ENCODE data around the gene AMACR. TPM values are rescaled to one million over a fixed set of nuclear protein-coding genes. Genes with fewer than 3 reads are reported as not detected.

AMACR gene
- total and polyA plus RNA-seq, 2 experiments from 2014 or later: 6.7 to 12.6 TPM

- TF ChIP-seq ZNF462 (CRISPR knock-in tag; IDR thresholded peaks at IDR 0.05) (no peak), ZNF114 (CRISPR knock-in tag; IDR thresholded peaks at IDR 0.05) (no peak), REST (IDR thresholded peaks at IDR 0.05; ENCODE audit: unreplicated experiment) (no peak), JUNB (IDR thresholded peaks at IDR 0.05; ENCODE audit: unreplicated experiment) (no peak)
Observed at GRCh38 chr5:33984671-33985124, 23.2 kb downstream of the AMACR start, which contains the start of gene SLC45A2 (continued).

- Histone ChIP-seq H3K9me2 (ENCODE audit: insufficient read depth) (peaks cover 18% of the 10 kb centered on the region), H3K27me3 (ENCODE audit: insufficient read depth) (no peaks in the 10 kb centered on the region), H3K4me2 (no peak overlapping the region), H3K4me1 (ENCODE audit: insufficient read depth) (peaks cover 18% of the 10 kb centered on the region), H3K79me2 (replicated peaks; ENCODE audit: insufficient read depth) (no peaks in the 10 kb centered on the region), H4K20me1 (replicated peaks; ENCODE audit: insufficient read depth) (no peaks in the 10 kb centered on the region), H3F3A (replicated peaks; ENCODE audit: low read depth) (peaks cover 12% of the 10 kb centered on the region), H3K27ac (ENCODE audit: low read depth) (no peak overlapping the region), H3K4me3 (no peak overlapping the region), H3K36me3 (ENCODE audit: insufficient read depth) (no peaks in the 10 kb centered on the region; the same call in 1 of the 2 replicates), H2AFZ (no peak overlapping the region)
- Mint-ChIP-seq H3K4me1 (peaks cover 5% of the 10 kb centered on the region), H3K27ac (no peak overlapping the region), H3K36me3 (ENCODE audit: low read depth) (peaks cover 22% of the 10 kb centered on the region), H3K27me3 (ENCODE audit: insufficient read depth, low read depth, poor library complexity) (no peaks in the 10 kb centered on the region), H3K4me3 (no peak overlapping the region), H3K9me3 (no peaks in the 10 kb centered on the region; the same call in 2 of the 3 replicates)
- DNase-seq (ENCODE audit: low spot score): no peak
- ATAC-seq: no peak
- TF ChIP-seq ZNF462 (CRISPR knock-in tag; IDR thresholded peaks at IDR 0.05) (no peak), CREB1 (CRISPR knock-in tag; IDR thresholded peaks at IDR 0.05; ENCODE audit: low read depth) (no peak), ZNF331 (CRISPR knock-in tag; IDR thresholded peaks at IDR 0.05; ENCODE audit: low read depth) (no peak)
Observed at GRCh38 chr5:33984178-33984577, 23.7 kb downstream of the AMACR start.
